HepG2 (cell line): Measurements from ENCODE around the gene U2AF2. TPM values are rescaled to one million over a fixed set of nuclear protein-coding genes. Genes with fewer than 3 reads are reported as not detected.

Source experiments
- ATAC-seq: fragments of 200-7000 bp; cut with Tn5 transposase; 3 replicates; pipeline ENCODE4 v1.9.1; 2020; ENCODE audit warnings: mild to moderate bottlenecking, moderate library complexity
- BruUV-seq: library from RNA; stranded (reverse); fragments of 400-500 nt; replicated peaks from 2 replicates; lab custom pipeline; 2021; lab: Mats Ljungman, UMichigan
- CTCF ChIA-PET: fragments of 300-600 bp; formaldehyde crosslinking; extraction: SDS; loops from one replicate; lab custom pipeline; 2021; ENCODE audit warnings: low total read pairs, inconsistent platforms, low intra/inter-chr PET ratio; lab: Yijun Ruan, JAX
- POLR2A ChIA-PET: fragments of 350-600 bp; sonication (Branson Sonifier 250); formaldehyde crosslinking; loops from one replicate; lab custom pipeline; 2020; ENCODE audit warnings: antibody characterized with exemption, inconsistent platforms; lab: Yijun Ruan, JAX
- DNase-seq: peaks from one replicate; pipeline ENCODE4 v3.0.0-alpha.2; 2015; ENCODE audit warnings: low spot score
- FAIRE-seq: peaks from 3 replicates; lab custom pipeline; 2011; peaks lifted over from hg19 to GRCh38; lab: Jason Lieb, UNC
- H2AFZ ChIP-seq: one replicate; pipeline ENCODE4 v1.6.1; 2011; ENCODE audit warnings: low read length, inconsistent platforms
- H3K27ac ChIP-seq: fragments of 300-600 bp; 3 replicates; pipeline ENCODE4 v1.8.0; 2011; ENCODE audit warnings: mixed run types, mild to moderate bottlenecking, mixed read lengths, low read length, inconsistent platforms; ENCODE audit not compliant: insufficient read depth; ENCODE audit errors: extremely low read length
- H3K27me3 ChIP-seq, 2 experiments: fragments of 200-600 bp in 1 of 2; 2 replicates in 1 of 2; 3 replicates in 1 of 2; pipeline versions ENCODE4 v1.6.0 to v1.8.0; 2011; ENCODE audit warnings: low read length in 2 of 2, mild to moderate bottlenecking in 2 of 2, moderate library complexity in 2 of 2, inconsistent platforms in 1 of 2; ENCODE audit not compliant: insufficient read depth in 2 of 2, control insufficient read depth in 1 of 2
- H3K36me3 ChIP-seq, 2 experiments: fragments of 200-600 bp in 1 of 2; replicated peaks in 1 of 2; 2 replicates in 1 of 2; 3 replicates in 1 of 2; pipeline versions ENCODE4 v1.5.1 to v1.8.0; 2011; ENCODE audit warnings: low read length in 2 of 2, inconsistent platforms in 1 of 2; ENCODE audit not compliant: insufficient read depth in 2 of 2, control insufficient read depth in 1 of 2
- H3K4me1 ChIP-seq: 2 replicates; pipeline ENCODE4 v1.5.1; 2012; ENCODE audit warnings: low read length, inconsistent platforms; ENCODE audit not compliant: insufficient read depth
- H3K4me2 ChIP-seq: 2 replicates; pipeline ENCODE4 v1.6.0; 2011; ENCODE audit warnings: low read depth, low read length, inconsistent platforms
- H3K4me3 ChIP-seq, 3 experiments: fragments of 200-600 bp in 1 of 3; sonication (generic), shearing (Covaris generic) in 1 of 3; replicated peaks in 1 of 3; 2 replicates each; pipeline ENCODE4 v1.5.1; 2011 to 2016; ENCODE audit warnings: low read length in 3 of 3, inconsistent platforms in 2 of 3, low read depth in 2 of 3, mild to moderate bottlenecking in 2 of 3, control low read depth in 1 of 3, mixed read lengths in 1 of 3; ENCODE audit not compliant: insufficient read depth in 1 of 3
- H3K79me2 ChIP-seq: one replicate; pipeline ENCODE4 v1.6.1; 2011; ENCODE audit warnings: low read length, inconsistent platforms; ENCODE audit not compliant: insufficient read depth
- H3K9ac ChIP-seq: 2 replicates; pipeline ENCODE4 v1.6.0; 2011; ENCODE audit warnings: mild to moderate bottlenecking, low read depth, low read length, inconsistent platforms; ENCODE audit not compliant: insufficient read depth
- H3K9me3 ChIP-seq: 2 replicates; pipeline ENCODE4 v1.5.1; 2012; ENCODE audit warnings: mild to moderate bottlenecking, low read length
- H4K20me1 ChIP-seq: 2 replicates; pipeline ENCODE4 v1.6.0; 2011; ENCODE audit warnings: inconsistent platforms, mild to moderate bottlenecking, low read length, moderate library complexity; ENCODE audit not compliant: insufficient read depth
- FOXA1 ChIP-seq, 2 experiments: fragments of 450-650 bp in 1 of 2; sonication (generic) in 1 of 2; formaldehyde crosslinking in 1 of 2; IDR thresholded peaks; 2 replicates each; pipeline versions ENCODE4 v1.4.0 to v1.6.1; 2016 to 2020; ENCODE audit warnings: missing genetic modification reagents in 1 of 2
- GABPA ChIP-seq, 2 experiments: IDR thresholded peaks; 2 replicates each; pipeline ENCODE4 v1.6.1; 2011 to 2016; ENCODE audit warnings: low read depth in 2 of 2, low read length in 1 of 2, missing biosample characterization in 1 of 2, missing genetic modification characterization in 1 of 2
- MEF2D ChIP-seq: sonication (generic); formaldehyde crosslinking; IDR thresholded peaks from 2 replicates; pipeline ENCODE4 v1.5.1; 2020; ENCODE audit warnings: mild to moderate bottlenecking, missing genetic modification reagents
- PHF5A ChIP-seq: IDR thresholded peaks from one replicate; pipeline ENCODE4 v1.6.1; 2018; ENCODE audit warnings: low read depth, missing genetic modification reagents; ENCODE audit not compliant: unreplicated experiment
- REXO4 ChIP-seq: sonication (generic); formaldehyde crosslinking; IDR thresholded peaks from 2 replicates; pipeline ENCODE4 v1.8.0; 2022; ENCODE audit warnings: missing genetic modification reagents, mild to moderate bottlenecking, borderline replicate concordance
- SAP130 ChIP-seq: IDR thresholded peaks from 2 replicates; pipeline ENCODE4 v1.6.1; 2016; ENCODE audit warnings: low read depth
- SMC3 ChIP-seq: IDR thresholded peaks from 2 replicates; pipeline ENCODE4 v1.6.1; 2011; ENCODE audit warnings: low read length, improper control_type of control experiment
- STAG1 ChIP-seq: sonication (generic); formaldehyde crosslinking; IDR thresholded peaks from 2 replicates; pipeline ENCODE4 v1.4.0; 2020; ENCODE audit warnings: missing genetic modification reagents
- YEATS4 ChIP-seq: sonication (generic); formaldehyde crosslinking; IDR thresholded peaks from 2 replicates; pipeline ENCODE4 v1.4.0; 2020; ENCODE audit warnings: missing genetic modification reagents, borderline replicate concordance
- WGBS: methylation state at CpG from one replicate; pipeline ENCODE4 v1.1.6; 2017; ENCODE audit warnings: low lambda C conversion rate; 5-methylcytosine and 5-hydroxymethylcytosine counted together
- in situ Hi-C: cut with HindIII; loops from 2 replicates; pipeline ENCODE4 v1.10.0; 2017; ENCODE audit warnings: low pct_unique_long_range_greater_than_20kb; ENCODE audit not compliant: extremely low pct_ligation_motif_present
- intact Hi-C: fragments of 100-400 bp; cut with micrococcal nuclease; formaldehyde crosslinking; loops from one replicate; pipeline ENCODE4 v1.10.0; 2022; ENCODE audit not compliant: unreplicated experiment
- polyA plus RNA-seq, 8 experiments: library from polyadenylated mRNA; depleted of rRNA in 3 of 8; stranded (reverse) in 7 of 8; unstranded in 1 of 8; fragments of >200 nt; fragmentation: Illumina TruSeq in 4 of 8; extraction: Trizol in 4 of 8; gene quantifications; 2 replicates each; pipeline versions ENCODE4 v1.2.1 to v1.2.3, GENCODE V29; 2011 to 2016; ENCODE audit warnings: low read depth in 4 of 8, missing spikeins in 1 of 8, mixed read lengths in 1 of 8; ENCODE audit not compliant: insufficient read depth in 1 of 8
- total RNA-seq, 5 experiments: library from RNA; depleted of rRNA; stranded (reverse); fragments of >200 nt; fragmentation: Illumina TruSeq; extraction: Trizol; gene quantifications; 2 replicates each; pipeline ENCODE4 v1.2.3, GENCODE V29; 2016; ENCODE audit warnings: low read depth in 1 of 5
- TF ChIP-seq, protein P1 (sequence below): sonication (generic); formaldehyde crosslinking; IDR thresholded peaks from 2 replicates; pipeline ENCODE4 v1.5.1; 2020; ENCODE audit warnings: mild to moderate bottlenecking, moderate library complexity, missing genetic modification reagents
- TF ChIP-seq, protein P2 (sequence below): sonication (generic); formaldehyde crosslinking; IDR thresholded peaks from 2 replicates; pipeline ENCODE4 v1.5.0; 2020; ENCODE audit warnings: mild to moderate bottlenecking, missing genetic modification reagents, moderate library complexity
- TF ChIP-seq, protein P3 (sequence below): IDR thresholded peaks from 2 replicates; pipeline ENCODE4 v1.6.1; 2012; ENCODE audit warnings: low read length, improper control_type of control experiment
- TF ChIP-seq, protein P4 (sequence below): sonication (generic); formaldehyde crosslinking; IDR thresholded peaks from 2 replicates; pipeline ENCODE4 v1.8.0; 2023; ENCODE audit warnings: mild to moderate bottlenecking, missing genetic modification reagents
- TF ChIP-seq, protein P5 (sequence below): sonication (generic); formaldehyde crosslinking; IDR thresholded peaks from 2 replicates; pipeline ENCODE4 v1.4.0; 2020; ENCODE audit warnings: missing genetic modification reagents

U2AF2 gene
- total and polyA plus RNA-seq, 2 of the 13 experiments (the other 11 are each of a cell fraction or from before 2014, with no cell fraction given): 84.3 to 124 TPM

DNA sequence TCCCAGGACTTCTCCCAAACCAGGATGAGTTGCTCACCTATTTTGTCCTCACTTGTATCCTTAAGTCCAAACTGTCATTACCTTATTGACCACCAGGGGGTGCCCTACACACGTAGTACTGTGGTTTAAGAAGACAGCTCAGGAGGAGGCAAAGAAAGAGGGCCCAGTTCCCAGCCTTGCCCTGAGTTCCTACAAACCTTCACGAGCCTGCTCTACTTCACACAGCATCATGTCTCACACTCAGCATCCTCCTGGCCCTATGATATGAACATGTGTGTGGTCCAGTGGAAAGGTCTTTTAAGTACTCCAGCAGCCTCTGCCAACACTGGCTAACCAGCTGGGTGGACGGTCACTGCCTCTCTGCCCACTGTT lies 22.4 kb upstream of the U2AF2 start:
- no TSS peak for BruUV-seq
- Histone ChIP-seq H2AFZ (no peak overlapping the region), H4K20me1 (no peaks in the 10 kb centered on the region), H3K36me3 (no peaks in the 10 kb centered on the region), H3K9me3 (no peaks in the 10 kb centered on the region), H3K27me3 (no peaks in the 10 kb centered on the region; a peak in 1 of 5 replicates), H3K4me1 (peaks cover 38% of the 10 kb centered on the region), H3K4me2 (peak overlapping the region; percentile 66), H3K9ac (no peak overlapping the region), H3K79me2 (peaks cover 23% of the 10 kb centered on the region), H3K4me3 (no peak overlapping the region), H3K27ac (no peak overlapping the region)
- ChIA-PET CTCF (interaction anchor here (1.3 to 2.6 kb wide), 4 partner anchors 11 to 177 kb away, joined by 4 to 37 read pairs (median 12); partner anchors contain the start of gene ZNF581), POLR2A (interaction anchor here (2.0 to 3.1 kb wide), 5 partner anchors 8 to 156 kb away, joined by 7 to 13 read pairs (median 11); partner anchors contain the start of genes FIZ1, U2AF2, ZNF581 and ZNF628)
- intact Hi-C loops: loop anchor here (1.0 to 10.0 kb wide), 3 partner anchors 48 to 175 kb away; partner anchors contain the start of gene ZNF579
- ATAC-seq (peak; percentile 63), FAIRE-seq (peak; percentile 18), DNase-seq (peak; percentile 88)
- 28% methylated on average over 3 of the region's 3 CpGs for WGBS
- in situ Hi-C loops: no loop called here
- TF ChIP-seq, protein P1, sequence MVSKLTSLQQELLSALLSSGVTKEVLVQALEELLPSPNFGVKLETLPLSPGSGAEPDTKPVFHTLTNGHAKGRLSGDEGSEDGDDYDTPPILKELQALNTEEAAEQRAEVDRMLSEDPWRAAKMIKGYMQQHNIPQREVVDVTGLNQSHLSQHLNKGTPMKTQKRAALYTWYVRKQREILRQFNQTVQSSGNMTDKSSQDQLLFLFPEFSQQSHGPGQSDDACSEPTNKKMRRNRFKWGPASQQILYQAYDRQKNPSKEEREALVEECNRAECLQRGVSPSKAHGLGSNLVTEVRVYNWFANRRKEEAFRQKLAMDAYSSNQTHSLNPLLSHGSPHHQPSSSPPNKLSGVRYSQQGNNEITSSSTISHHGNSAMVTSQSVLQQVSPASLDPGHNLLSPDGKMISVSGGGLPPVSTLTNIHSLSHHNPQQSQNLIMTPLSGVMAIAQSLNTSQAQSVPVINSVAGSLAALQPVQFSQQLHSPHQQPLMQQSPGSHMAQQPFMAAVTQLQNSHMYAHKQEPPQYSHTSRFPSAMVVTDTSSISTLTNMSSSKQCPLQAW (CRISPR knock-in tag): 0 out of 2 replicates have a peak, but pooled peaks have one; percentile 22
- TF ChIP-seq, protein P2, sequence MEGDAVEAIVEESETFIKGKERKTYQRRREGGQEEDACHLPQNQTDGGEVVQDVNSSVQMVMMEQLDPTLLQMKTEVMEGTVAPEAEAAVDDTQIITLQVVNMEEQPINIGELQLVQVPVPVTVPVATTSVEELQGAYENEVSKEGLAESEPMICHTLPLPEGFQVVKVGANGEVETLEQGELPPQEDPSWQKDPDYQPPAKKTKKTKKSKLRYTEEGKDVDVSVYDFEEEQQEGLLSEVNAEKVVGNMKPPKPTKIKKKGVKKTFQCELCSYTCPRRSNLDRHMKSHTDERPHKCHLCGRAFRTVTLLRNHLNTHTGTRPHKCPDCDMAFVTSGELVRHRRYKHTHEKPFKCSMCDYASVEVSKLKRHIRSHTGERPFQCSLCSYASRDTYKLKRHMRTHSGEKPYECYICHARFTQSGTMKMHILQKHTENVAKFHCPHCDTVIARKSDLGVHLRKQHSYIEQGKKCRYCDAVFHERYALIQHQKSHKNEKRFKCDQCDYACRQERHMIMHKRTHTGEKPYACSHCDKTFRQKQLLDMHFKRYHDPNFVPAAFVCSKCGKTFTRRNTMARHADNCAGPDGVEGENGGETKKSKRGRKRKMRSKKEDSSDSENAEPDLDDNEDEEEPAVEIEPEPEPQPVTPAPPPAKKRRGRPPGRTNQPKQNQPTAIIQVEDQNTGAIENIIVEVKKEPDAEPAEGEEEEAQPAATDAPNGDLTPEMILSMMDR (CRISPR knock-in tag): peak; percentile 85
- TF ChIP-seq, protein P3, sequence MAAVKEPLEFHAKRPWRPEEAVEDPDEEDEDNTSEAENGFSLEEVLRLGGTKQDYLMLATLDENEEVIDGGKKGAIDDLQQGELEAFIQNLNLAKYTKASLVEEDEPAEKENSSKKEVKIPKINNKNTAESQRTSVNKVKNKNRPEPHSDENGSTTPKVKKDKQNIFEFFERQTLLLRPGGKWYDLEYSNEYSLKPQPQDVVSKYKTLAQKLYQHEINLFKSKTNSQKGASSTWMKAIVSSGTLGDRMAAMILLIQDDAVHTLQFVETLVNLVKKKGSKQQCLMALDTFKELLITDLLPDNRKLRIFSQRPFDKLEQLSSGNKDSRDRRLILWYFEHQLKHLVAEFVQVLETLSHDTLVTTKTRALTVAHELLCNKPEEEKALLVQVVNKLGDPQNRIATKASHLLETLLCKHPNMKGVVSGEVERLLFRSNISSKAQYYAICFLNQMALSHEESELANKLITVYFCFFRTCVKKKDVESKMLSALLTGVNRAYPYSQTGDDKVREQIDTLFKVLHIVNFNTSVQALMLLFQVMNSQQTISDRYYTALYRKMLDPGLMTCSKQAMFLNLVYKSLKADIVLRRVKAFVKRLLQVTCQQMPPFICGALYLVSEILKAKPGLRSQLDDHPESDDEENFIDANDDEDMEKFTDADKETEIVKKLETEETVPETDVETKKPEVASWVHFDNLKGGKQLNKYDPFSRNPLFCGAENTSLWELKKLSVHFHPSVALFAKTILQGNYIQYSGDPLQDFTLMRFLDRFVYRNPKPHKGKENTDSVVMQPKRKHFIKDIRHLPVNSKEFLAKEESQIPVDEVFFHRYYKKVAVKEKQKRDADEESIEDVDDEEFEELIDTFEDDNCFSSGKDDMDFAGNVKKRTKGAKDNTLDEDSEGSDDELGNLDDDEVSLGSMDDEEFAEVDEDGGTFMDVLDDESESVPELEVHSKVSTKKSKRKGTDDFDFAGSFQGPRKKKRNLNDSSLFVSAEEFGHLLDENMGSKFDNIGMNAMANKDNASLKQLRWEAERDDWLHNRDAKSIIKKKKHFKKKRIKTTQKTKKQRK: no peak
- TF ChIP-seq GABPA (IDR thresholded peaks at IDR 0.05; ENCODE audit: low read depth, low read length) (no peak), GABPA (CRISPR knock-in tag; IDR thresholded peaks at IDR 0.05; ENCODE audit: low read depth) (peak; percentile 35), MEF2D (CRISPR knock-in tag) (0 out of 2 replicates have a peak, but pooled peaks have one; percentile 3), REXO4 (CRISPR knock-in tag) (no peak), PHF5A (CRISPR knock-in tag) (no peak), YEATS4 (CRISPR knock-in tag) (no peak), SMC3 (peak; percentile 41), SAP130 (CRISPR knock-in tag) (no peak), STAG1 (CRISPR knock-in tag) (peak; percentile 74), FOXA1 (IDR thresholded peaks at IDR 0.05) (no peak), FOXA1 (CRISPR knock-in tag; IDR thresholded peaks at IDR 0.05) (peak; percentile 63)
- TF ChIP-seq, protein P4, sequence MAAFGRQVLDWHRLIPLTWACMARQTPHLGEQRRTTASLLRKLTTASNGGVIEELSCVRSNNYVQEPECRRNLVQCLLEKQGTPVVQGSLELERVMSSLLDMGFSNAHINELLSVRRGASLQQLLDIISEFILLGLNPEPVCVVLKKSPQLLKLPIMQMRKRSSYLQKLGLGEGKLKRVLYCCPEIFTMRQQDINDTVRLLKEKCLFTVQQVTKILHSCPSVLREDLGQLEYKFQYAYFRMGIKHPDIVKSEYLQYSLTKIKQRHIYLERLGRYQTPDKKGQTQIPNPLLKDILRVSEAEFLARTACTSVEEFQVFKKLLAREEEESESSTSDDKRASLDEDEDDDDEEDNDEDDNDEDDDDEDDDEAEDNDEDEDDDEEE (CRISPR knock-in tag): 0 out of 2 replicates have a peak, but pooled peaks have one; percentile 24
- TF ChIP-seq, protein P5, sequence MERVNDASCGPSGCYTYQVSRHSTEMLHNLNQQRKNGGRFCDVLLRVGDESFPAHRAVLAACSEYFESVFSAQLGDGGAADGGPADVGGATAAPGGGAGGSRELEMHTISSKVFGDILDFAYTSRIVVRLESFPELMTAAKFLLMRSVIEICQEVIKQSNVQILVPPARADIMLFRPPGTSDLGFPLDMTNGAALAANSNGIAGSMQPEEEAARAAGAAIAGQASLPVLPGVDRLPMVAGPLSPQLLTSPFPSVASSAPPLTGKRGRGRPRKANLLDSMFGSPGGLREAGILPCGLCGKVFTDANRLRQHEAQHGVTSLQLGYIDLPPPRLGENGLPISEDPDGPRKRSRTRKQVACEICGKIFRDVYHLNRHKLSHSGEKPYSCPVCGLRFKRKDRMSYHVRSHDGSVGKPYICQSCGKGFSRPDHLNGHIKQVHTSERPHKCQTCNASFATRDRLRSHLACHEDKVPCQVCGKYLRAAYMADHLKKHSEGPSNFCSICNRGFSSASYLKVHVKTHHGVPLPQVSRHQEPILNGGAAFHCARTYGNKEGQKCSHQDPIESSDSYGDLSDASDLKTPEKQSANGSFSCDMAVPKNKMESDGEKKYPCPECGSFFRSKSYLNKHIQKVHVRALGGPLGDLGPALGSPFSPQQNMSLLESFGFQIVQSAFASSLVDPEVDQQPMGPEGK (CRISPR knock-in tag): no peak
